Lower leg skin (tissue), 3 donors: ENCODE results near the gene STK25.

Source experiments
- CTCF ChIP-seq, 3 donors: fragments of 450-650 bp; IDR thresholded peaks; one replicate each; pipeline ENCODE4 v1.5.1; 2016; ENCODE audit warnings: antibody characterized with exemption in 3 of 3, mild to moderate bottlenecking in 3 of 3, moderate library complexity in 2 of 3
- POLR2A ChIP-seq, 2 donors: fragments of 450-650 bp; IDR thresholded peaks; one replicate each; pipeline ENCODE4 v1.6.1; 2016 to 2017; ENCODE audit warnings: antibody characterized with exemption in 2 of 2, mild to moderate bottlenecking in 1 of 2, moderate library complexity in 1 of 2

- TF ChIP-seq POLR2A (IDR thresholded peaks at IDR 0.05) (no peak), CTCF (IDR thresholded peaks at IDR 0.05) (no peak)
Measured at GRCh38 chr2:241489733-241490680, 18.4 kb downstream of the STK25 start.
